HG03565 (cell line): ENCODE measurements around the gene SMARCA2.
A peak's percentile ranks its signal among the peaks of the same experiment; 100 is the strongest.

Source experiments
- ATAC-seq: cut with Tn5 transposase; IDR thresholded peaks from one replicate; pipeline ENCODE4 v1.9.1; 2021; ENCODE audit warnings: mild to moderate bottlenecking, moderate library complexity; ENCODE audit not compliant: unreplicated experiment

Gene SMARCA2

GRCh38 chr9:2086971-2087370 is 71.8 kb downstream of the SMARCA2 start:
- no peak for ATAC-seq

- ATAC-seq = peak; percentile 69
These were observed 72.6 kb downstream of the SMARCA2 start for GRCh38 chr9:2087500-2088313.

GRCh38 chr9:2093920-2094597 is 78.9 kb downstream of the SMARCA2 start:
- ATAC-seq = no peak

- no peak for ATAC-seq
These were observed 81.3 kb downstream of the SMARCA2 start for GRCh38 chr9:2096376-2096970.

- ATAC-seq = no peak
These were observed 91.5 kb downstream of the SMARCA2 start for GRCh38 chr9:2106666-2107065.

GRCh38 chr9:2107906-2108451 is 92.8 kb downstream of the SMARCA2 start:
- ATAC-seq = no peak

GRCh38 chr9:2109069-2109650 is 94.0 kb downstream of the SMARCA2 start:
- no peak for ATAC-seq

GRCh38 chr9:2110036-2110435 is 94.9 kb downstream of the SMARCA2 start:
- ATAC-seq = no peak

- ATAC-seq = no peak
These were observed 100.9 kb downstream of the SMARCA2 start for GRCh38 chr9:2116073-2116472.

GRCh38 chr9:2117527-2117926 is 102.4 kb downstream of the SMARCA2 start:
- ATAC-seq = no peak

GRCh38 chr9:2119566-2119965 is 104.4 kb downstream of the SMARCA2 start:
- ATAC-seq = no peak

- ATAC-seq = no peak
These were observed 106.0 kb downstream of the SMARCA2 start for GRCh38 chr9:2120926-2121689.

GRCh38 chr9:2122299-2122698 is 107.2 kb downstream of the SMARCA2 start:
- no peak for ATAC-seq

GRCh38 chr9:2125906-2126305 is 110.8 kb downstream of the SMARCA2 start:
- ATAC-seq = peak; percentile 88

GRCh38 chr9:2126331-2126803 is 111.2 kb downstream of the SMARCA2 start:
- no peak for ATAC-seq

GRCh38 chr9:2127486-2127885 is 112.3 kb downstream of the SMARCA2 start:
- no peak for ATAC-seq

- no peak for ATAC-seq
These were observed 113.0 kb downstream of the SMARCA2 start for GRCh38 chr9:2128141-2128540.

GRCh38 chr9:2128618-2129017 is 113.5 kb downstream of the SMARCA2 start:
- ATAC-seq = no peak

- no peak for ATAC-seq
These were observed 115.8 kb downstream of the SMARCA2 start for GRCh38 chr9:2130941-2131340.

GRCh38 chr9:2132484-2133082 is 117.4 kb downstream of the SMARCA2 start:
- ATAC-seq = no peak
